HEK293T (cell line): Measurements from ENCODE around the gene RBM42.
A peak's percentile ranks its signal among the peaks of the same experiment; 100 is the strongest.

Source experiments
- CTCF ChIA-PET: fragments of 350-600 bp; formaldehyde crosslinking; extraction: SDS; loops from one replicate; lab custom pipeline; 2021; ENCODE audit warnings: antibody characterized with exemption, inconsistent platforms; lab: Yijun Ruan, JAX
- POLR2A ChIA-PET: fragments of 350-600 bp; formaldehyde crosslinking; extraction: SDS; loops from one replicate; lab custom pipeline; 2020; ENCODE audit warnings: antibody characterized with exemption, inconsistent platforms; lab: Yijun Ruan, JAX
- DNase-seq: peaks from one replicate; pipeline ENCODE4 v3.0.0; 2012; ENCODE audit warnings: mixed read lengths; ENCODE audit errors: extremely low spot score
- ARNT ChIP-seq: fragments of 450-650 bp; IDR thresholded peaks from 2 replicates; pipeline ENCODE4 v1.6.1; 2017; ENCODE audit warnings: mild to moderate bottlenecking
- BHLHE40 ChIP-seq: fragments of 450-650 bp; IDR thresholded peaks from 2 replicates; pipeline ENCODE4 v1.6.1; 2016; ENCODE audit warnings: mild to moderate bottlenecking, moderate library complexity, borderline replicate concordance
- CTBP1 ChIP-seq: fragments of 450-650 bp; IDR thresholded peaks from 2 replicates; pipeline ENCODE4 v1.6.1; 2016; ENCODE audit warnings: borderline replicate concordance
- ELF4 ChIP-seq: fragments of 450-650 bp; IDR thresholded peaks from 2 replicates; pipeline ENCODE4 v1.6.1; 2017; ENCODE audit warnings: antibody characterized with exemption
- FOXA1 ChIP-seq: fragments of 450-650 bp; IDR thresholded peaks from 2 replicates; pipeline ENCODE4 v1.6.1; 2016; ENCODE audit warnings: mild to moderate bottlenecking
- FOXK2 ChIP-seq: fragments of 450-650 bp; IDR thresholded peaks from 2 replicates; pipeline ENCODE4 v1.6.1; 2016; ENCODE audit warnings: mild to moderate bottlenecking
- FOXM1 ChIP-seq: fragments of 450-650 bp; IDR thresholded peaks from 2 replicates; pipeline ENCODE4 v1.6.1; 2017; ENCODE audit warnings: mild to moderate bottlenecking, borderline replicate concordance
- HDGF ChIP-seq: fragments of 450-650 bp; IDR thresholded peaks from 2 replicates; pipeline ENCODE4 v1.6.1; 2017; ENCODE audit warnings: antibody characterized with exemption, borderline replicate concordance
- L3MBTL2 ChIP-seq: fragments of 450-650 bp; conservative IDR thresholded peaks from 2 replicates; pipeline ENCODE4 v1.6.1; 2016; ENCODE audit warnings: mild to moderate bottlenecking
- LEF1 ChIP-seq: fragments of 450-650 bp; IDR thresholded peaks from 2 replicates; pipeline ENCODE4 v1.6.1; 2017; ENCODE audit warnings: mild to moderate bottlenecking, borderline replicate concordance
- NFRKB ChIP-seq: fragments of 450-650 bp; IDR thresholded peaks from 2 replicates; pipeline ENCODE4 v1.6.1; 2016; ENCODE audit warnings: mild to moderate bottlenecking, moderate library complexity
- SP1 ChIP-seq: fragments of 450-650 bp; IDR thresholded peaks from 2 replicates; pipeline ENCODE4 v1.6.1; 2017
- SUZ12 ChIP-seq: fragments of 450-650 bp; IDR thresholded peaks from 2 replicates; pipeline ENCODE4 v1.6.1; 2016; ENCODE audit warnings: mild to moderate bottlenecking
- TARDBP ChIP-seq: fragments of 450-650 bp; IDR thresholded peaks from 2 replicates; pipeline ENCODE4 v1.6.1; 2016
- ZNF384 ChIP-seq: fragments of 450-650 bp; IDR thresholded peaks from 2 replicates; pipeline ENCODE4 v1.6.1; 2016
- TF ChIP-seq, protein P1 (sequence below): fragments of 450-650 bp; IDR thresholded peaks from 2 replicates; pipeline ENCODE4 v1.6.1; 2016

The RBM42 gene

GRCh38 chr19:35673121-35673804 lies 44.4 kb downstream of the RBM42 start:
- peak; percentile 46 for DNase-seq
- POLR2A ChIA-PET: interaction anchor here (1.4 kb wide), 1 partner anchor 25 kb away, joined by 10 read pairs; the partner anchor contains the start of gene COX6B1
- CTCF ChIA-PET: no interaction called here

DNA sequence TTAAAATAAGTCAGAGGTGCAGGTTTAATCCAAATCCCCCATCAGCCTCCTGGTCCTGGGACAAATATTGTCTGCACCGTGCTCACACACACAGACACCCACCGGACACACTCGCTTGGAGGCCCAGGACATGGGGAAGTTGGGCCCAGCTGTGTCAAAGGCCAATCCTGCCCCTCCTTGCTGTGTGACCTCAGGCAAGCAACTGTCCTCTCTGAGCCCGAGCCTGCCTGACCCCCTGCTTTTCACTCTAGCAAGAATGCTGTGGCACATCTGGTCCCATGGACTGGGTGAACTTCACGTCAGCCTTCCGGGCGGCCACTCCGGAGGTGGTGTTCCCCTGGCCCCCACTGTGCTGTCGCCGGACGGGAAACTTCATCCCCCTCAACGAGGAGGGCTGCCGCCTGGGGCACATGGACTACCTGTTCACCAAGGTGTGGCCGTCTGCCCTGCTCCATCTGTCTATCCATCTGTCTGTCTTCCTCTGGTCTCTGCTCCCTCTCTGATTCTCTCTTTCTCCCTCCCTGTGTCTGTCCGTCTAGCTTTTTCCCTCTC lies 46.8 kb downstream of the RBM42 start:
- DNase-seq: no peak
- CTCF ChIA-PET: no interaction called here
- no peak for TF ChIP-seq FOXM1
- TF ChIP-seq FOXK2: no peak
- no peak for TF ChIP-seq ELF4
- TF ChIP-seq LEF1: no peak
- no peak for TF ChIP-seq BHLHE40
- TF ChIP-seq ZNF384: no peak
- no peak for TF ChIP-seq ARNT
- no peak for TF ChIP-seq SUZ12
- POLR2A ChIA-PET: no interaction called here

More at GRCh38 chr19:35673121-35673804, 44.4 kb downstream of the RBM42 start:
- TF ChIP-seq ZNF384 (no peak), NFRKB (no peak), SP1 (no peak), CTBP1 (no peak), HDGF (no peak), TARDBP (no peak), ELF4 (no peak), BHLHE40 (no peak), FOXK2 (no peak), L3MBTL2 (no peak), LEF1 (no peak), FOXM1 (no peak), ARNT (no peak), SUZ12 (no peak), FOXA1 (no peak)
- TF ChIP-seq, protein P1, sequence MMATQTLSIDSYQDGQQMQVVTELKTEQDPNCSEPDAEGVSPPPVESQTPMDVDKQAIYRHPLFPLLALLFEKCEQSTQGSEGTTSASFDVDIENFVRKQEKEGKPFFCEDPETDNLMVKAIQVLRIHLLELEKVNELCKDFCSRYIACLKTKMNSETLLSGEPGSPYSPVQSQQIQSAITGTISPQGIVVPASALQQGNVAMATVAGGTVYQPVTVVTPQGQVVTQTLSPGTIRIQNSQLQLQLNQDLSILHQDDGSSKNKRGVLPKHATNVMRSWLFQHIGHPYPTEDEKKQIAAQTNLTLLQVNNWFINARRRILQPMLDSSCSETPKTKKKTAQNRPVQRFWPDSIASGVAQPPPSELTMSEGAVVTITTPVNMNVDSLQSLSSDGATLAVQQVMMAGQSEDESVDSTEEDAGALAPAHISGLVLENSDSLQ: no peak
